CD14-positive monocyte (primary cell): Measurements from ENCODE around the gene WWOX. TPM values are rescaled to one million over a fixed set of nuclear protein-coding genes. Genes with fewer than 3 reads are reported as not detected.

ENCODE experiments used
- DNase-seq, 3 donors: peaks; one replicate each; pipeline ENCODE4 v3.0.0-alpha.2; 2011 to 2022
- H2AFZ ChIP-seq: 2 replicates; pipeline ENCODE4 v1.6.0; 2012; ENCODE audit warnings: mild to moderate bottlenecking, low read depth, low read length, inconsistent platforms; ENCODE audit not compliant: insufficient read depth, poor library complexity, severe bottlenecking
- H3K27ac ChIP-seq, 2 donors: 1 replicate in 1 of 2; 2 replicates in 1 of 2; pipeline ENCODE4 v1.5.1; 2012 to 2013; ENCODE audit warnings: low read length in 2 of 2, control low read depth in 1 of 2, inconsistent platforms in 1 of 2, low read depth in 1 of 2, mild to moderate bottlenecking in 1 of 2
- H3K27me3 ChIP-seq, 2 donors: one replicate each; pipeline versions ENCODE4 v1.6.0 to v1.6.1; 2011 to 2013; ENCODE audit warnings: low read length in 2 of 2; ENCODE audit not compliant: control insufficient read depth in 2 of 2, insufficient read depth in 2 of 2
- H3K36me3 ChIP-seq, 2 donors: replicated peaks in 1 of 2; 1 replicate in 1 of 2; 2 replicates in 1 of 2; pipeline versions ENCODE4 v1.5.1 to v1.6.1; 2012 to 2013; ENCODE audit warnings: low read length in 2 of 2, control low read depth in 1 of 2, inconsistent platforms in 1 of 2, mild to moderate bottlenecking in 1 of 2; ENCODE audit not compliant: insufficient read depth in 2 of 2, control insufficient read depth in 1 of 2
- H3K4me1 ChIP-seq, 2 donors: 1 replicate in 1 of 2; 2 replicates in 1 of 2; pipeline versions ENCODE4 v1.5.1 to v1.6.1; 2012 to 2013; ENCODE audit warnings: low read length in 2 of 2, control low read depth in 1 of 2, inconsistent platforms in 1 of 2, mild to moderate bottlenecking in 1 of 2, moderate library complexity in 1 of 2; ENCODE audit not compliant: insufficient read depth in 2 of 2, control insufficient read depth in 1 of 2
- H3K4me2 ChIP-seq: replicated peaks from 2 replicates; pipeline ENCODE3; 2012; ENCODE audit warnings: low read length, moderate library complexity, mild to moderate bottlenecking; ENCODE audit not compliant: poor library complexity, severe bottlenecking; ENCODE audit errors: extremely low read depth
- H3K4me3 ChIP-seq, 3 experiments: fragments of 200-600 bp in 1 of 3; sonication (generic) in 1 of 3; replicated peaks in 1 of 3; 1 replicate in 2 of 3; 2 replicates in 1 of 3; pipeline ENCODE4 v1.5.1; 2011 to 2013; ENCODE audit warnings: low read length in 3 of 3, mild to moderate bottlenecking in 3 of 3, control low read depth in 2 of 3, low read depth in 2 of 3, inconsistent platforms in 1 of 3, moderate library complexity in 1 of 3
- H3K79me2 ChIP-seq: 2 replicates; pipeline ENCODE4 v1.6.0; 2012; ENCODE audit warnings: mild to moderate bottlenecking, control low read depth, inconsistent platforms, low read length, moderate library complexity; ENCODE audit not compliant: insufficient read depth
- H3K9ac ChIP-seq: 2 replicates; pipeline ENCODE4 v1.6.0; 2017; ENCODE audit warnings: low read length, mild to moderate bottlenecking; ENCODE audit not compliant: insufficient read depth, poor library complexity, severe bottlenecking
- H3K9me3 ChIP-seq, 2 donors: replicated peaks in 1 of 2; 1 replicate in 1 of 2; 2 replicates in 1 of 2; pipeline versions ENCODE4 v1.5.1 to v1.6.1; 2012 to 2013; ENCODE audit warnings: low read length in 2 of 2, control low read depth in 1 of 2; ENCODE audit not compliant: control insufficient read depth in 1 of 2, insufficient read depth in 1 of 2
- H4K20me1 ChIP-seq: 2 replicates; pipeline ENCODE4 v1.6.0; 2012; ENCODE audit warnings: mild to moderate bottlenecking, low read length, control low read depth, moderate library complexity; ENCODE audit not compliant: insufficient read depth
- H3K27ac Mint-ChIP-seq, 7 donors: one replicate each; pipeline ENCODE4 v1.8.0; 2020; ENCODE audit warnings: mild to moderate bottlenecking in 7 of 7, mixed read lengths in 7 of 7, moderate library complexity in 6 of 7, inconsistent platforms in 2 of 7
- H3K27me3 Mint-ChIP-seq, 3 donors: one replicate each; pipeline ENCODE4 v1.8.0; 2021 to 2022; ENCODE audit warnings: low read depth in 3 of 3, mild to moderate bottlenecking in 3 of 3, mixed read lengths in 3 of 3, moderate library complexity in 3 of 3, inconsistent platforms in 1 of 3
- H3K36me3 Mint-ChIP-seq, 2 donors: one replicate each; pipeline ENCODE4 v1.8.0; 2020; ENCODE audit warnings: mixed read lengths in 2 of 2, inconsistent platforms in 1 of 2, mild to moderate bottlenecking in 1 of 2
- H3K4me1 Mint-ChIP-seq: one replicate; pipeline ENCODE4 v1.8.0; 2020; ENCODE audit warnings: mild to moderate bottlenecking, mixed read lengths
- H3K4me3 Mint-ChIP-seq, 2 donors: one replicate each; pipeline ENCODE4 v1.8.0; 2020; ENCODE audit warnings: mild to moderate bottlenecking in 2 of 2, mixed read lengths in 2 of 2, moderate library complexity in 1 of 2
- H3K9me3 Mint-ChIP-seq, 7 donors: one replicate each; pipeline ENCODE4 v1.8.0; 2020 to 2022; ENCODE audit warnings: mixed read lengths in 7 of 7, mild to moderate bottlenecking in 6 of 7, moderate library complexity in 6 of 7, inconsistent platforms in 2 of 7
- CTCF ChIP-seq: fragments of 200-600 bp; IDR thresholded peaks from one replicate; pipeline ENCODE4 v1.8.0; 2022; ENCODE audit warnings: antibody characterized with exemption, mild to moderate bottlenecking
- WGBS: methylation state at CpG from one replicate; pipeline ENCODE4 v1.1.5; 2013; ENCODE audit warnings: missing lambda C conversion rate; ENCODE audit not compliant: insufficient coverage; 5-methylcytosine and 5-hydroxymethylcytosine counted together
- intact Hi-C, 2 donors: fragments of 100-400 bp; cut with micrococcal nuclease; formaldehyde crosslinking; loops; one replicate each; pipeline versions ENCODE4 v1.15.0 to v1.15.1; 2023
- polyA plus RNA-seq, 3 donors: library from polyadenylated mRNA; depleted of rRNA in 1 of 3; unstranded in 2 of 3; stranded (reverse) in 1 of 3; fragments of 300-500 nt in 2 of 3; fragments of >200 nt in 1 of 3; fragmentation: Illumina TruSeq in 2 of 3; gene quantifications; 1 replicate in 2 of 3; 2 replicates in 1 of 3; pipeline ENCODE4 v1.2.3, GENCODE V29; 2012 to 2021

The WWOX gene
- polyA plus RNA-seq, 3 donors, result 4.0 to 7.0 (median 6.3) TPM

- Histone ChIP-seq H4K20me1 (no peaks in the 10 kb centered on the region), H3K9me3 (no peaks in the 10 kb centered on the region), H3K36me3 (no peaks in the 10 kb centered on the region), H3K4me3 (no peak overlapping the region), H3K27ac (no peak overlapping the region), H3K79me2 (no peaks in the 10 kb centered on the region), H3K9ac (no peak overlapping the region), H3K4me2 (no peak overlapping the region), H3K27me3 (no peaks in the 10 kb centered on the region), H2AFZ (no peak overlapping the region), H3K4me1 (no peaks in the 10 kb centered on the region)
- Mint-ChIP-seq H3K27me3 (peaks cover 0 to 9% (median 0%) of the 10 kb centered on the region in 3 donors), H3K4me1 (no peaks in the 10 kb centered on the region), H3K4me3 (no peak overlapping the region), H3K36me3 (no peaks in the 10 kb centered on the region), H3K27ac (no peak overlapping the region), H3K9me3 (peaks cover 0 to 4% (median 0%) of the 10 kb centered on the region in 7 donors)
- TF ChIP-seq CTCF, result no peak
- intact Hi-C loops, result loop anchor here in 1 of 2 donors (10.0 kb wide), 1 partner anchor 274 kb away; no protein-coding TSS in a partner anchor
- 98% methylated on average over 6 of the region's 17 CpGs for WGBS
- DNase-seq, result no peak
Measured at GRCh38 chr16:78778101-78779004, 678.9 kb downstream of the WWOX start.

- Histone ChIP-seq H2AFZ (no peak overlapping the region), H3K9me3 (no peaks in the 10 kb centered on the region), H4K20me1 (no peaks in the 10 kb centered on the region), H3K4me1 (no peaks in the 10 kb centered on the region), H3K4me2 (no peak overlapping the region), H3K27me3 (no peaks in the 10 kb centered on the region), H3K4me3 (no peak overlapping the region), H3K9ac (no peak overlapping the region), H3K27ac (no peak overlapping the region), H3K36me3 (no peaks in the 10 kb centered on the region), H3K79me2 (no peaks in the 10 kb centered on the region)
- DNase-seq, result no peak
- no peak overlapping the region for H3K4me3 Mint-ChIP-seq
- H3K27me3 Mint-ChIP-seq, result peaks cover 0 to 9% (median 0%) of the 10 kb centered on the region in 3 donors
- no peak overlapping the region for H3K27ac Mint-ChIP-seq
- peaks cover 0 to 3% (median 0%) of the 10 kb centered on the region in 7 donors for H3K9me3 Mint-ChIP-seq
- no peaks in the 10 kb centered on the region for H3K36me3 Mint-ChIP-seq
- TF ChIP-seq CTCF, result no peak
- H3K4me1 Mint-ChIP-seq, result no peaks in the 10 kb centered on the region
- intact Hi-C loops, result no loop called here
- WGBS, result 92% methylated on average over 2 of the region's 2 CpGs
Measured at GRCh38 chr16:78780808-78781207, 681.4 kb downstream of the WWOX start.
